GM18520 (cell line): ENCODE results near the gene DNAAF5.

Source experiments
- ATAC-seq: cut with Tn5 transposase; IDR thresholded peaks from one replicate; pipeline ENCODE4 v1.9.1; 2021; ENCODE audit not compliant: unreplicated experiment

Gene DNAAF5

DNA sequence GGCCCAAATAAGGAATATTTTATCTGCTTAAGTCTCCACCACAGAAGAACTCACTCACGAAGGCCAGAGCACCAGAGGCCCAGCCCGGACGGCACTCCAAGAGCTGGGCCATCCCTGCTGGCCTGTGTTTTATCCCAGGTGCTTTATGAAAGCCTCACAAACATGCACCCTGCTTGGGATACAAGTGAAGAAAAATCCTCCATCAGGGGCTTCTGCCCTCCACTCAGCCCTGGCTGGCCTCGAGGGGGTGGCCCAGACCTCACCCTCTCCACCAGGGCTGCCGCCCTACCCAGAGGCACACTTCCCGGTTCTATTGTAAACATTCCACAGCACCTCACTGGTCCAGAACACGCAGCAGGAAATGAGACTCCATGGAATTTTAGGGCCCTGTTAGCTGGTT is 19.8 kb upstream of the DNAAF5 start:
- no peak for ATAC-seq

- no peak for ATAC-seq
Observed at GRCh38 chr7:707296-708000, 19.1 kb upstream of the DNAAF5 start.

DNA sequence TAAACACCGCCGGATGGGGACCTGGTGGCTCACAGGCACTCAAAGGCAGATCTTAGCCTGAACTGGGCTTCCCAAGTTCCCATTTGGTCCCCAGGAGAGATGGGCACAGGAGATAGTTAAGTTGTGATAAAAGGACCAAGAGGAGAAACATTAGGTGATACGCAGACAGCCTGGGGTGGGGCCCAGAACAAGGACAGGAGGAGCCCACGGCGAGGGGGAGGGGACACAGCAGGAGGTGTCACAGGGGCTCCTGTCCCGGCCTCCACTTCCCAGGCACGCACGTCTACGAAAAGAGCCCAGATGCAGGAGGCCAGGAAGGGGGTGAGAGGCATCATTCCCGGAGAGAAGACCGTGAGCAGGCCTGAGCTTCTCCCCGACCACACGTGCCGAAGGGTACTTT is 16.3 kb upstream of the DNAAF5 start:
- ATAC-seq, result no peak

DNA sequence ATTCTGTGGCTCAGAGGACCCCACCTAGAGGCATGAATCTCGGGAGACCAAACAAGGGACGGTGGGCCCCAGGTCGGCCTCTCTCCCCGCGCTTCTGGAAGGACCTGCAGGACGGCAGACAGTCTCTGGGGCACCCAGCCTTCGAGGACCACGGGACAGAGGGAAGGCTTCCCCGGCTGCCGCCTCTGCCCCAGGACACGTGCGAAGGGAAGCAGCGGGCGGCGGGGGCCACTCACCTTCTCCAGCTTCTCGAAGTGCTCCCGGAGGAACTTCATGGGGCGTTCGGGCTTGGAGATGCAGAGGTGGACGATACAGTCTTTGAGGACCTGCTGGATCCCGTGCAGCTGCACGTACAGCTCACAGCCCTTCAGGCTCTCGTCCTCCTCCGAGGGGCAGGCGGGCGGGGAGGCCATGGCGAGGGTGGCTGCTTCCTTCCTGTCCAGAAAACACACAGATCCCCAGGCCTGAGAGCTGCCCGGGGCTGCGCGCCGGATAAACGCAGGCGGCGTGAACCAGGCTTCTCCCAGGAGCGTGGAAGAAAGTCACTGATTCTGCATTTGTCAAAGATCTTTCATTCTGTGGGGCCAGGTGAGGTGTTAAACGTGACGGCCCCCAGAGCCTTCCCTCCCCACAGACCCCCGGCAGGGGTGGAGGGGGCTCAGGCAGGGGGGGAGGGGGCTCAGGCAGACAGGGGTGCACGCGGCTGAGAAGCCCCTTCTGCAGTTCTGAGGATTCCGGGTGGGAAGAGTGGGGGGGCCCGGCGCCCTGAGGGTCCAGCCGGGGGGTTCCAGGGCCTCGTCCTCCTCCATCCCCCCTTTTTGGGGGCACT is 15.2 kb upstream of the DNAAF5 start:
- ATAC-seq, result no peak

- no peak for ATAC-seq
Observed at GRCh38 chr7:711922-712380, 14.5 kb upstream of the DNAAF5 start.

DNA sequence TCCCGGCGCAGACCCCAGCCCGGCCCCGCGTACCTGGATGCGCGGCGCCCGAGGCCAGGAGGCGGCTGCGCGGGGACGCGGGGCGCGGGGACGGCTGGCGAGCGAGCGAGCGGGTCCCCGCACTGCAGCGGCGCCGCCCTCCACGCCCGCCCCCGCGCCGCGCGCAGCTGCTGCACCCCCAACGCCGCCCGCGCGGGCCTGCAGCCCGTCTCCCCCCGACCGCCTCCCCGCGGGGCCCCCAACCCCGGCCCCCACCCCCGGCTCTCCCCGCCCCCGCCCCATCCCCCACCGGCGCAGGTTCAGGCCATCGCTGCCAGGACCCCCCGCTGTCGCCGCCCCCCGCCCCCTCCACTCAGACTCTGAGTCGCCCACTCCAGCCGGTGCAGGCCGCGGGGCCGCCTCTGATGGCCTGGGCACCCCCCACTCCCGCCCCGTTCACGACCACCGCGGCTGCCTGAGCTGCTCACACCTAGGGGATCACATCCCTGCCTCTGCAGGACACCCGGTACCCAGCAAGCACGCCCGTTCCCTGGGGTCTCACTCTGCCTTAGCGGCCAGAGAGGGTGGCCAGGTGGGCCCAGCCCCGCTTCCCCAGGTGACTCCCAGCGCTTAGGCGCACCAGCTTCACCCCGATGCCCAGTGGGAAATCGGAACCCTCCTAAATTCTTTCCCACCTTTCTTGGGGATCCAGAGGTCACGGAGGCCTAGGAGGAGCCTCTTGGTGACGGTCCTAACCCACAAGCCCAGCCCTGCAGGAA is 13.9 kb upstream of the DNAAF5 start:
- ATAC-seq, result no peak

- ATAC-seq, result no peak
Observed at GRCh38 chr7:713139-713457, 13.4 kb upstream of the DNAAF5 start.

DNA sequence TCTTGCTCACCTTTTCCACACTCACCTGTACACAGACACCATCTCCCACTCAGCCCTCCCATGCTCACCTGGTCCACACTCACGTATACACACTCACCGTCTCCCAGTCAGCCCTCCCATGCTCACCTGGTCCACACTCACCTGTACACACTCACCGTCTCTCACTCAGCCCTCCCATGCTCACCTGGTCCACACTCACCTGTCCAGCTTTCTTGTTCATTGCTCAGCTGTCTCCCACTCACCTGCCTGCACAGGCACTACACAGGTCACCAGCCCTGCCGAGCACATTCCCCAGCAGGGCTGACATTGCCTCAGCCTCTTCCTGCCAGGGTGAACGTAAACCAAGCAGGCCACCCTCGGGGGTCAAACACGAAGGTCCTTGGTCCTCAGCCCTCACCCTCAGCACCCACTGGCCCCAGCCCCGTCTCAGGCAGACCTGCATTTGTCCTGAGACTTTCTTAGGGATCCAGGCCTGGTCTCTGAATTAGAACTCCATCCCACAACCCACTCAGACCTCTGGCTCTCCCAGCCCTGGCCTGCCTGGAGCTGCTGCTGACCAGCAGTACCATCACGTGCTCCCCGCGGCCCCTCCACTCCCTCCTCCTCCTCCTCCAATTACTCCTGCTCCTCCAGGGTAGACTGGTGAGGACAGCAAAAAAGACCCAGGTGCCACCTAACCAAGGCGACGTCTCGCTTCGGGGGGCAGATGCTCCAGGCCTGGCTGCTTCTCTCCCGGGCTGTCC is 12.8 kb upstream of the DNAAF5 start:
- no peak for ATAC-seq

DNA sequence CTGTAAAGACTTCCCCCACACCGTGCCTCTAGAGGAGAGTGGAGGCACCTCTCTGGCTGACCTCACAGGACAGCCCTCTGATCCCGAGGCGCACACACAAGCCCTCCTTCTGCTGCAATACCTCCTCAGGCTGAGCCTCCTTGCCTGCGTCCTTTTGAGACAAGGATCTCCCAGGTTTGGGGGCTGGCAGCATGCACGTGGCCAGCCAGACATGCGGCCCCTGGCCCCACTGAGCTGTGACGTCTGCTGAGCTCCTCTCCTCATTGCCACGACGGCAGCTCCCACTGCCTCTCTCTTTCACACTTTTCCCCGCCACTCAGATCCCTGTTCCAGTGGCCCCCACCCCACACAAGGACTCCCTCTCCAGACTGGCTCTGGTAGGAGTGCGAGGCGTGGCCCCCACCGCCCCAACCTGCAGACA is 12.2 kb upstream of the DNAAF5 start:
- ATAC-seq, result no peak

DNA sequence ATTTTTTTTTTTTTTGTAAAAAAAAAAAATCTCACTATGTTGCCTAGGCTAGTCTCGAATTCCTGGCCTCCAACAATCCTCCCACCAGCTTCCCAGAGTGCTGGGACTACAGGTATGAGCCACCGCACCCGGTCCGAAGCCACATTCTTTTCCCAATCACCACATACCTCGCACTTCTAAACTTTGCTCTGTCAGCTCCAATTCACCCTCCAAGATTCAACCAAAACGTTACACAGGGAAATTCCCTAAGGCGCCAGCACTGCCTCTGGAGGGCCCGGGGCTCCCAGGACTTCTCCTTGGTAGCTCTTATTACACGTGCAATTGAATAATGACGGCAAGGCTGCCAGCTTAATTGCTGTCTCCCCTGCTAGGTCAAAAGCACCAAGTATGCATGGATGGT is 10.3 kb upstream of the DNAAF5 start:
- ATAC-seq, result no peak

DNA sequence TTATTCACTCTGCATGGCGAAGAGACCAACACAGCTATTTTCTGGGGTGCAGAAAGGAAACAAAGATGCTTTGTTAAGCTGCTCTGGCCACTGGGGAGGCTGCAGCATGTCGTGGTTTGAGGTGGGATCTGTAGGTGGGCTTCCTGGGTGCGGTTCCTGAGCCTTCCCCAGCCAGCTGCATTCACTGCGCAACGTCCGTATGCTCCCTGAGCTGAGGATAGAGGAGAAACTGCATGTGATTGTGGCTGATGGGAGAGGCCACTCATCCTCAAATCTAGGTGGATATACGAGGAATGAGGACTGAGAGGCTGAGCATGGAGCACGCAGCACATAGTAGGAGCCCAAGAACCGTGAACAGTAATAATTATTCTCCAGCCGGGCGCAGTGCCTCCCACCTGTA is 9.9 kb upstream of the DNAAF5 start:
- ATAC-seq, result no peak

DNA sequence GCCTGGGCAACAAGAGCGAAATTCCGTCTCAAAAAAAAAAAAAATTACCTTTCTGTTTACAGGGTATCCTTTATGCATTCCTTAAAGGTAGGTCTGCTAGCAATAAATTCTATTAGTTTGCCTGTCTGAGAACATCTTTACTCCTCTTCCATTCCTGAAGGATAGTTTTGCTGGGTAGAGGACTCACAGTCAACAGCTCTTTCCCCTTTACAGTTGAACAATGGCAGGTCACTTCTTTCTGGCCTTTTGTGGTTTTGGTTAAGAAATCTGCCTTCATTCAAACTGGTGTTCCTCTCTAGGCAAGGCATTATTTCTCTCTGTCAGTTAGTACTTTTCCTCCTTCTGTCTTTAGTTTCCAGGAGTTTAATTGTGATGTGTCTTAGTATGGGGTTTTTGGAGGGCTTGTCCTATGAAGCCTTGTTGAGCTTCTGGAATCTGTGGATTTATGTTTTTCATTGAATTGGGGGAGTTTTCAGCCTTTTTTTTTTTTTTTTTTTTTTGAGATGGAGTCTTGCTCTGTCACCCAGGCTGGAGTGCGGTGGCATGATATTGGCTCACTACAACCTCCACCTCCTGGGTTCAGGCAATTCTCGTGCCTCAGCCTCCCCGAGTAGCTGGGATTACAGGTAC is 4.8 kb upstream of the DNAAF5 start:
- no peak for ATAC-seq

DNA sequence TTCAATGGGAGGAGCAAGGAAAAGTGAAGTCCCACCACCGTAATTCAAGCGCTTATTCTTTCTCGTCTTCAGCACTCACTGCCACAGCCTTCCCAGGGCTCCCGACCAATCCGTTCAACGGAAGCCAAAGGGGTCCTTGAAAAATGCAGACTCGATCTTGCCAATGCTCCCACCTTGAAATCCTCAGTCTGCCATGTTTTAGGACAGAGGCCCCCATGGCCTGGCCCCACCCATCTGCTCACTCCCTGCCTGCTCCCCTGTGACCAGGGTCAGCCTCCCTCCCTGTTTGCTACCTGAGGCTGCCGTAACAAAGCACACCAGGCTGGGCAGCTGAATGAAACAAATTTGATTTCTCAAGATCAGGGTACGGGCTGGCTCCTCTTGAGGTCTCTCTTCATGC is 3.0 kb upstream of the DNAAF5 start:
- ATAC-seq, result no peak

DNA sequence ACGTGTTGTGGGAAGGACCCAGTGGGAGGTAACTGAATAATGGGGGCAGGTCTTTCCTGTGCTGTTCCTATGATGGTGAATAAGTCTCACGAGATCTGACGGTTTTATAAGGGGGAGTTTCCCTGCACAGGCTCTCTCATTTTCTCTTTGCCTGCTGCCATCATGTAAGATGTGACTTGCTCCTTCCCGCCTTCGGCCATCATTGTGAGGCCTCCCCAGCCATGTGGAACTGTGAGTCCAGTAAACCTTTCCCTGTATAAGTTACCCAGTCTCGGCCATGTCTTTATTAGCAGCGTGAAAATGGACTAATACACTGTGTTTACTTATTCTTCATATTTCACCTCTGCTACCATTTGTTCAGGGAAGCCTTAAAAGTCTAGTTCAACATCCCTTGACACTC is 2.2 kb upstream of the DNAAF5 start:
- ATAC-seq, result no peak

- no peak for ATAC-seq
Observed at GRCh38 chr7:725223-726005, 1.1 kb upstream of the DNAAF5 start.

GRCh38 chr7:726854-727103 is 280 bp downstream of the DNAAF5 start:
- ATAC-seq, result peak; percentile 19

GRCh38 chr7:727104-727805 is 756 bp downstream of the DNAAF5 start, which contains the start of gene PRKAR1B:
Gene PRKAR1B, minus strand, starts transcription at chr7:727281. Its CDS starts 15,776 bp downstream, at chr7:711505.
- peak; percentile 28 for ATAC-seq

GRCh38 chr7:727806-728460 is 1.4 kb downstream of the DNAAF5 start:
- ATAC-seq, result no peak

DNA sequence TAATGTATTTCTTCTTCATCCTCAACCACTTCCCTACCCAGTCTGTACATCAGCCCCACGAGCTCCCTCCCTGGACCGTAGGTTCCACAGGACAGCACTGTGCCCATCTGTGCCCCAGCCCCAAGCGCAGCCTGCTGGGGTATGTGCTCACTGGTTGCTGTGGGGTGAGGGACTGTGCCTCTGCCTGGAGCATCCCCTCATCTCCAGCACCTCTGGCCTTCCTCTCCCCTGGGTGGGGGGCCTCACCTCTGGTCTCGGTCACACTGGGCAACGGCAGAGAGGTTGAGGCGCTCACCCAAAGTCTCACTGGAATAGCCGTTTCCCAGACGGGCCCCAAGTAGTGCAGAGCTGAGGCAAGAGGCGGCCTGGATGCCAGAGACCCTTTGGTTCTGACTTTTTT is 2.1 kb downstream of the DNAAF5 start:
- ATAC-seq, result no peak
